Lower leg skin (tissue), 3 donors: ENCODE results near the gene CEMIP2.

ENCODE experiments used
- POLR2A ChIP-seq, 2 donors: fragments of 450-650 bp; IDR thresholded peaks; one replicate each; pipeline ENCODE4 v1.6.1; 2016 to 2017; ENCODE audit warnings: antibody characterized with exemption in 2 of 2, mild to moderate bottlenecking in 1 of 2, moderate library complexity in 1 of 2
- TF ChIP-seq, protein P1 (sequence below), 3 donors: fragments of 450-650 bp; IDR thresholded peaks; one replicate each; pipeline ENCODE4 v1.5.1; 2016; ENCODE audit warnings: antibody characterized with exemption in 3 of 3, mild to moderate bottlenecking in 3 of 3, moderate library complexity in 2 of 3

DNA sequence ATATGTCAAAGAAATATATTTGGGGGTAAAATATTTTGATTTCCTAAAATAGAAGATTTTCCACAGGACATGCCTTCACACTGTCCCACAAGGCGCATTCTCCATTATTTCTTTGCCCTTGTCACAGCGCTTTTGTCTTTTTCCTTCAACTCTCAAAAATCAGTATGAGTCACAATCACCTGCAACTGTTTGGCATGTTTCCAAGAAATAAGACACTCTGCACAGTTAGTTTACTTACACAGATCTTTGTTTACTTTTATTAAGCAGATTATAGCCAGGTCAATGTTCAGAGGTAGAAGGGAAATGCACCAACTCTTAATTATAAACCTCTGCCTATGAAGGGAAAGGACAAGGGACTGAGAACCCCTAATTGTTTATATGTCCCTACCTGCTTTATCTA, 9.5 kb downstream of the CEMIP2 start:
- TF ChIP-seq, protein P1, sequence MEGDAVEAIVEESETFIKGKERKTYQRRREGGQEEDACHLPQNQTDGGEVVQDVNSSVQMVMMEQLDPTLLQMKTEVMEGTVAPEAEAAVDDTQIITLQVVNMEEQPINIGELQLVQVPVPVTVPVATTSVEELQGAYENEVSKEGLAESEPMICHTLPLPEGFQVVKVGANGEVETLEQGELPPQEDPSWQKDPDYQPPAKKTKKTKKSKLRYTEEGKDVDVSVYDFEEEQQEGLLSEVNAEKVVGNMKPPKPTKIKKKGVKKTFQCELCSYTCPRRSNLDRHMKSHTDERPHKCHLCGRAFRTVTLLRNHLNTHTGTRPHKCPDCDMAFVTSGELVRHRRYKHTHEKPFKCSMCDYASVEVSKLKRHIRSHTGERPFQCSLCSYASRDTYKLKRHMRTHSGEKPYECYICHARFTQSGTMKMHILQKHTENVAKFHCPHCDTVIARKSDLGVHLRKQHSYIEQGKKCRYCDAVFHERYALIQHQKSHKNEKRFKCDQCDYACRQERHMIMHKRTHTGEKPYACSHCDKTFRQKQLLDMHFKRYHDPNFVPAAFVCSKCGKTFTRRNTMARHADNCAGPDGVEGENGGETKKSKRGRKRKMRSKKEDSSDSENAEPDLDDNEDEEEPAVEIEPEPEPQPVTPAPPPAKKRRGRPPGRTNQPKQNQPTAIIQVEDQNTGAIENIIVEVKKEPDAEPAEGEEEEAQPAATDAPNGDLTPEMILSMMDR (IDR thresholded peaks at IDR 0.05): no peak
- TF ChIP-seq POLR2A (IDR thresholded peaks at IDR 0.05): no peak
